ENCODE measurements around the gene NXPH2.

DNA sequence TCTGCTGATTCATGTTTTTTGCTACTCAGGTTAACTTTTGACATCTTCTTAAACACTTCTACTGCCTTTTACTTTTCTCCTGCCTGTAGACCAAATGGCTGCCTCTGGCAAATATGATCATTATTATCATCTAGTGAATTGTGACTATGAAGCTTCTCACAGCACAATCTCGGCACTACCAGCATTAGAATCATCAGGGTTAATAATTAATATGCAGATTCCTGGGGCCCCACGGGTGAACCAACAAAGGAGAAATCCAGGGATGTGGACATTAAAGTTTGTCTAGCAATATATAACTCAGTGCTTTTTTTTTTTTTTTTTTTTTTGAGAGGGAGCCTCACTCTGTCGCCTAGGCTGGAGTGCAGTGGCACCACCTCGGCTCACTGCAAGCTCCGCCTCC is 142.5 kb downstream of the NXPH2 start:
- TF ChIP-seq, protein P1, sequence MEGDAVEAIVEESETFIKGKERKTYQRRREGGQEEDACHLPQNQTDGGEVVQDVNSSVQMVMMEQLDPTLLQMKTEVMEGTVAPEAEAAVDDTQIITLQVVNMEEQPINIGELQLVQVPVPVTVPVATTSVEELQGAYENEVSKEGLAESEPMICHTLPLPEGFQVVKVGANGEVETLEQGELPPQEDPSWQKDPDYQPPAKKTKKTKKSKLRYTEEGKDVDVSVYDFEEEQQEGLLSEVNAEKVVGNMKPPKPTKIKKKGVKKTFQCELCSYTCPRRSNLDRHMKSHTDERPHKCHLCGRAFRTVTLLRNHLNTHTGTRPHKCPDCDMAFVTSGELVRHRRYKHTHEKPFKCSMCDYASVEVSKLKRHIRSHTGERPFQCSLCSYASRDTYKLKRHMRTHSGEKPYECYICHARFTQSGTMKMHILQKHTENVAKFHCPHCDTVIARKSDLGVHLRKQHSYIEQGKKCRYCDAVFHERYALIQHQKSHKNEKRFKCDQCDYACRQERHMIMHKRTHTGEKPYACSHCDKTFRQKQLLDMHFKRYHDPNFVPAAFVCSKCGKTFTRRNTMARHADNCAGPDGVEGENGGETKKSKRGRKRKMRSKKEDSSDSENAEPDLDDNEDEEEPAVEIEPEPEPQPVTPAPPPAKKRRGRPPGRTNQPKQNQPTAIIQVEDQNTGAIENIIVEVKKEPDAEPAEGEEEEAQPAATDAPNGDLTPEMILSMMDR (IDR thresholded peaks at IDR 0.05) = no peak
- no peak for TF ChIP-seq POLR2A (IDR thresholded peaks at IDR 0.05)

Measured in heart left ventricle (tissue), 13 donors.